ENCODE results near the gene KLK10. TPM values are rescaled to one million over a fixed set of nuclear protein-coding genes. Genes with fewer than 3 reads are reported as not detected.

The KLK10 gene
- total and polyA plus RNA-seq, 10 of the 15 experiments (the other 5 are each of a cell fraction or from before 2014, with no cell fraction given), result not detected

GRCh38 chr19:51025809-51026553, 6.5 kb upstream of the KLK10 start:
- H3K4me1 ChIP-seq (ENCODE audit: control insufficient read depth, insufficient read depth, low read length), result no peaks in the 10 kb centered on the region
- H3K36me3 ChIP-seq (ENCODE audit: control insufficient read depth in 2 of 2, insufficient read depth in 2 of 2, low read length in 1 of 2), result no peaks in the 10 kb centered on the region
- no TSS peak for BruUV-seq (replicated peaks)
- intact Hi-C loops (cut with micrococcal nuclease; ENCODE audit: unreplicated experiment) (no loop called here), in situ Hi-C loops (cut with MboI) (no loop called here)
- H3K79me2 ChIP-seq (ENCODE audit: control insufficient read depth, insufficient read depth, low read length), result no peaks in the 10 kb centered on the region
- FAIRE-seq, result no peak
- no peak overlapping the region for H3K4me2 ChIP-seq (ENCODE audit: control insufficient read depth, insufficient read depth)
- POLR2A ChIA-PET, result no interaction called here
- H4K20me1 ChIP-seq (ENCODE audit: control insufficient read depth, insufficient read depth), result no peaks in the 10 kb centered on the region
- no peak overlapping the region for H3K9ac ChIP-seq (ENCODE audit: control insufficient read depth, insufficient read depth, low read length)
- CTCF ChIA-PET, result no interaction called here
- no peak overlapping the region for H3K4me3 ChIP-seq
- H2AFZ ChIP-seq (ENCODE audit: control insufficient read depth, low read depth, low read length), result no peak overlapping the region
- no peak overlapping the region for H3K27ac ChIP-seq (ENCODE audit: control insufficient read depth, insufficient read depth)
- H3K27me3 ChIP-seq (replicated peaks in 1 of 2; ENCODE audit: control insufficient read depth in 2 of 2, insufficient read depth in 2 of 2, low read length in 1 of 2), result no peaks in the 10 kb centered on the region; a peak in 1 of 4 replicates
- SMC1A ChIA-PET (ENCODE audit: uncharacterized antibody, unreplicated experiment), result no interaction called here
- no peak for ATAC-seq
- H3K9me3 ChIP-seq (replicated peaks; ENCODE audit: control insufficient read depth, insufficient read depth, low read length), result no peaks in the 10 kb centered on the region
- RAD21 ChIA-PET (ENCODE audit: unreplicated experiment), result no interaction called here
- DNase-seq (ENCODE audit: low read depth, low spot score), result no peak
- WGBS (ENCODE audit: insufficient coverage, insufficient replicate concordance, low lambda C conversion rate, missing lambda C conversion rate), result 24% methylated on average over 18 of the region's 18 CpGs
- TF ChIP-seq ESRRA (IDR thresholded peaks at IDR 0.05; ENCODE audit: low read length) (no peak), NFXL1 (IDR thresholded peaks at IDR 0.05; ENCODE audit: borderline replicate concordance) (no peak), CTCF (IDR thresholded peaks at IDR 0.05 in 2 of 3, conservative IDR thresholded peaks at IDR 0.05 in 1 of 3; ENCODE audit: control insufficient read depth in 2 of 3, extremely low read depth in 1 of 3, insufficient read depth in 1 of 3, low read depth in 3 of 3, low read length in 3 of 3) (no peak), EZH2 (IDR thresholded peaks at IDR 0.05; ENCODE audit: borderline replicate concordance, control insufficient read depth, low read depth, low read length) (no peak), BCLAF1 (IDR thresholded peaks at IDR 0.05) (no peak), ZNF592 (IDR thresholded peaks at IDR 0.05) (no peak), FOXM1 (IDR thresholded peaks at IDR 0.05; ENCODE audit: low read depth, low read length) (no peak), ZZZ3 (IDR thresholded peaks at IDR 0.05; ENCODE audit: control insufficient read depth, insufficient read length, low read depth) (no peak), HDAC6 (IDR thresholded peaks at IDR 0.05; ENCODE audit: unreplicated experiment) (no peak), BCL3 (IDR thresholded peaks at IDR 0.05; ENCODE audit: borderline replicate concordance, insufficient read depth, low read depth, low read length, poor library complexity, severe bottlenecking) (no peak), ZNF217 (IDR thresholded peaks at IDR 0.05) (no peak)

Measured in GM12878 (cell line).